HCT116 (cell line): ENCODE results near the gene BLOC1S5.

ENCODE experiments used
- EZH2 ChIP-seq: fragments of 200-600 bp; sonication (generic); IDR thresholded peaks from 2 replicates; pipeline ENCODE4 v1.6.1; 2017; ENCODE audit warnings: antibody characterized with exemption, mixed run types
- EZH2phosphoT487 ChIP-seq: fragments of 200-600 bp; IDR thresholded peaks from 2 replicates; pipeline ENCODE4 v1.6.1; 2018; ENCODE audit warnings: antibody characterized with exemption, borderline replicate concordance
- POLR2A ChIP-seq: IDR thresholded peaks from 2 replicates; pipeline ENCODE4 v1.7.0; 2011; ENCODE audit warnings: borderline replicate concordance; ENCODE audit not compliant: insufficient read depth, insufficient read length; ENCODE audit errors: extremely low read depth
- POLR2AphosphoS5 ChIP-seq: IDR thresholded peaks from 2 replicates; pipeline ENCODE4 v1.6.1; 2011; ENCODE audit warnings: mild to moderate bottlenecking, low read depth, low read length, moderate library complexity
- ZNF274 ChIP-seq: fragments of 200-500 bp; sonication (Bioruptor generic); IDR thresholded peaks from 2 replicates; pipeline ENCODE4 v1.6.1; 2014; ENCODE audit warnings: mild to moderate bottlenecking, low read depth, low read length, inconsistent platforms
- TF ChIP-seq, protein P1 (sequence below), 3 experiments: fragments of 200-600 bp in 1 of 3; sonication (generic) in 1 of 3; IDR thresholded peaks in 2 of 3; conservative IDR thresholded peaks in 1 of 3; 2 replicates each; pipeline ENCODE4 v1.5.1; 2012 to 2017; ENCODE audit warnings: low read depth in 2 of 3, low read length in 2 of 3, antibody characterized with exemption in 1 of 3, borderline replicate concordance in 1 of 3, control low read depth in 1 of 3, mild to moderate bottlenecking in 1 of 3, mixed read lengths in 1 of 3, mixed run types in 1 of 3, moderate library complexity in 1 of 3; ENCODE audit not compliant: insufficient read depth in 1 of 3
- TF ChIP-seq, protein P2 (sequence below): IDR thresholded peaks from 2 replicates; pipeline ENCODE4 v1.6.1; 2012

DNA sequence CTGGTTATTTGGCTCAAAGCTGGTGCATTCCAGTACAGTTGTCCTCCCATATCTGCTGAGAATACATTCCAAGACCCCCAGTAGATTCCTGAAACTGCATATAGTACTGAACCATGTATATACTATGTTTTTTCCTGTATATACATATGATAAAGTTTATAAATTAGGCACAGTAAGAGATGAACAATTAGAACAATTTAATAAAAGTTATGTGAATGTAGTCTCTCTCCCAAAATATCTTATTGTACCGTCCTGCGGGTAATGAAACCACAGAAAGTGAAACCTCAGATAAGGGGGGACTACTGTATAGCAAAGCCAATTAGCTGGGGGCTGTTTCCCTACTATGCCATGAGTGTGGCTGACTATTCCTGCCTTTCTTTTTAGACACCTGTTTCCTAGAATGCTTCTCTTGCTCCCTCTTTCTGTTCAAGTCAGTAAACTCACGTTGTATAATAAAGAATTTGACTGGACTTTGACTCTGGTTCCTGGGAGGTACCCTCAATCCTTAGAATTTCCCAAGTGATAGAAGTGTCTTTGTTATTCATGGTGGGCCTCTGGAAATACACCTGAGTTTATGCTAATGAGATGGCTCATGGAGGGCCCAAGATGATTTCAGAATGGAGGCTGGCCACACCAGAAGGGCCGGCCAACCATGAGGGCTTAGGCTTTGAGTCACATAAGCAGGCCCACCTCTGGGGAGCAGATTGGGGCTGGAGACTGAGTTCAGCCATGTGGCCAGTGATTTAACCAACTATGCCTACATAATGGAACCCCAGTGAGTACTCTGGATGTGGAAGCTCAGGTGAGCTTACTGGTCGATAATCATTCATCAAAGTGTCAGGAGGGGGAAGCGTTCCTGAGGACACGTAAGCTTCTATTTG, 689 bp upstream of the BLOC1S5 start:
- TF ChIP-seq EZH2phosphoT487 (no peak), ZNF274 (no peak), POLR2A (no peak), EZH2 (no peak), POLR2AphosphoS5 (no peak)
- TF ChIP-seq, protein P1, sequence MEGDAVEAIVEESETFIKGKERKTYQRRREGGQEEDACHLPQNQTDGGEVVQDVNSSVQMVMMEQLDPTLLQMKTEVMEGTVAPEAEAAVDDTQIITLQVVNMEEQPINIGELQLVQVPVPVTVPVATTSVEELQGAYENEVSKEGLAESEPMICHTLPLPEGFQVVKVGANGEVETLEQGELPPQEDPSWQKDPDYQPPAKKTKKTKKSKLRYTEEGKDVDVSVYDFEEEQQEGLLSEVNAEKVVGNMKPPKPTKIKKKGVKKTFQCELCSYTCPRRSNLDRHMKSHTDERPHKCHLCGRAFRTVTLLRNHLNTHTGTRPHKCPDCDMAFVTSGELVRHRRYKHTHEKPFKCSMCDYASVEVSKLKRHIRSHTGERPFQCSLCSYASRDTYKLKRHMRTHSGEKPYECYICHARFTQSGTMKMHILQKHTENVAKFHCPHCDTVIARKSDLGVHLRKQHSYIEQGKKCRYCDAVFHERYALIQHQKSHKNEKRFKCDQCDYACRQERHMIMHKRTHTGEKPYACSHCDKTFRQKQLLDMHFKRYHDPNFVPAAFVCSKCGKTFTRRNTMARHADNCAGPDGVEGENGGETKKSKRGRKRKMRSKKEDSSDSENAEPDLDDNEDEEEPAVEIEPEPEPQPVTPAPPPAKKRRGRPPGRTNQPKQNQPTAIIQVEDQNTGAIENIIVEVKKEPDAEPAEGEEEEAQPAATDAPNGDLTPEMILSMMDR (IDR thresholded peaks at IDR 0.05 in 2 of 3, conservative IDR thresholded peaks at IDR 0.05 in 1 of 3; ENCODE audit: borderline replicate concordance in 1 of 3, insufficient read depth in 1 of 3, low read depth in 2 of 3, low read length in 2 of 3), result no peak
- TF ChIP-seq, protein P2, sequence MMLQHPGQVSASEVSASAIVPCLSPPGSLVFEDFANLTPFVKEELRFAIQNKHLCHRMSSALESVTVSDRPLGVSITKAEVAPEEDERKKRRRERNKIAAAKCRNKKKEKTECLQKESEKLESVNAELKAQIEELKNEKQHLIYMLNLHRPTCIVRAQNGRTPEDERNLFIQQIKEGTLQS, result no peak
